Activated T-cell treated with anti-CD3 and anti-CD28 coated beads for 48 hours (primary cell): ENCODE data around the gene TACR2.
"Not testable (repeated sequence)": the region's sequence is repeated elsewhere in the genome, so short reads cannot be mapped to it uniquely, and the experiment has no call there.

Source experiments
- DNase-seq: peaks from one replicate; pipeline ENCODE4 v3.0.0-alpha.2; 2020; ENCODE audit warnings: low read depth

TACR2 gene

GRCh38 chr10:69450395-69450794, 33.7 kb upstream of the TACR2 start:
- not testable (repeated sequence) for DNase-seq

GRCh38 chr10:69449841-69450240, 33.1 kb upstream of the TACR2 start:
- DNase-seq = no peak

- no peak for DNase-seq
These were observed 30.0 kb upstream of the TACR2 start for GRCh38 chr10:69446650-69447151.

- no peak for DNase-seq
These were observed 29.5 kb upstream of the TACR2 start for GRCh38 chr10:69446229-69446628.

- DNase-seq = no peak
These were observed 28.3 kb upstream of the TACR2 start for GRCh38 chr10:69445041-69445440.

- DNase-seq = no peak
These were observed 26.6 kb upstream of the TACR2 start for GRCh38 chr10:69443354-69443753.

- DNase-seq = no peak
These were observed 23.2 kb upstream of the TACR2 start for GRCh38 chr10:69439813-69440506.

GRCh38 chr10:69439350-69439739, 22.6 kb upstream of the TACR2 start:
- DNase-seq = no peak

GRCh38 chr10:69438536-69439349, 22.0 kb upstream of the TACR2 start:
- DNase-seq = no peak

- no peak for DNase-seq
These were observed 20.9 kb upstream of the TACR2 start for GRCh38 chr10:69437321-69438259.

GRCh38 chr10:69435966-69436520, 19.3 kb upstream of the TACR2 start:
- DNase-seq = no peak

GRCh38 chr10:69434926-69435325, 18.2 kb upstream of the TACR2 start:
- no peak for DNase-seq

- no peak for DNase-seq
These were observed 17.5 kb upstream of the TACR2 start for GRCh38 chr10:69434169-69434568.

GRCh38 chr10:69428165-69428564, 11.4 kb upstream of the TACR2 start:
- DNase-seq = no peak

- no peak for DNase-seq
These were observed 9.6 kb upstream of the TACR2 start for GRCh38 chr10:69426376-69426727.

GRCh38 chr10:69425511-69426298, 9.0 kb upstream of the TACR2 start:
- no peak for DNase-seq

GRCh38 chr10:69425041-69425440, 8.3 kb upstream of the TACR2 start:
- no peak for DNase-seq

- DNase-seq = no peak
These were observed 6.0 kb upstream of the TACR2 start for GRCh38 chr10:69422676-69423075.

- DNase-seq = no peak
These were observed 5.0 kb upstream of the TACR2 start for GRCh38 chr10:69421611-69422308.

GRCh38 chr10:69419744-69420126, 3.0 kb upstream of the TACR2 start:
- DNase-seq = no peak
